Measurements from ENCODE around the gene ZNF641.

ZNF641 gene

GRCh38 chr12:48388938-48389337 is 38.2 kb upstream of the ZNF641 start:
- H3K4me3 ChIP-seq (ENCODE audit: low read length, poor library complexity, severe bottlenecking), result no peak overlapping the region
- no peaks in the 10 kb centered on the region for H3K4me1 ChIP-seq (ENCODE audit: insufficient read depth, low read length, poor library complexity, severe bottlenecking)
- H3K9me2 ChIP-seq (replicated peaks; ENCODE audit: low read depth, low read length), result no peaks in the 10 kb centered on the region
- H3K9ac ChIP-seq (ENCODE audit: low read depth, low read length, poor library complexity, severe bottlenecking), result no peak overlapping the region
- H3K79me2 ChIP-seq (ENCODE audit: insufficient read depth, low read length), result no peaks in the 10 kb centered on the region
- H3K27me3 ChIP-seq (ENCODE audit: insufficient read depth, low read length, poor library complexity, severe bottlenecking), result peaks cover 4% of the 10 kb centered on the region
- TF ChIP-seq CTCF (conservative IDR thresholded peaks at IDR 0.05; ENCODE audit: low read length) (no peak), EZH2phosphoT487 (IDR thresholded peaks at IDR 0.05; ENCODE audit: borderline replicate concordance) (no peak)
- H4K20me1 ChIP-seq (ENCODE audit: insufficient read depth, low read length, poor library complexity, severe bottlenecking), result no peaks in the 10 kb centered on the region
- no peak overlapping the region for H3K4me2 ChIP-seq (ENCODE audit: low read depth, low read length, poor library complexity, severe bottlenecking)
- H3K9me3 ChIP-seq (ENCODE audit: insufficient read depth, low read depth, low read length), result no peaks in the 10 kb centered on the region
- H3K36me3 ChIP-seq (ENCODE audit: insufficient read depth, low read length), result no peaks in the 10 kb centered on the region
- no peaks in the 10 kb centered on the region for H3F3A ChIP-seq (ENCODE audit: low read depth)
- no peak overlapping the region for H2AFZ ChIP-seq (ENCODE audit: low read length)

GRCh38 chr12:48388460-48388859 is 37.7 kb upstream of the ZNF641 start:
- no peak overlapping the region for H3K4me2 ChIP-seq (ENCODE audit: low read depth, low read length, poor library complexity, severe bottlenecking)
- H3K4me3 ChIP-seq (ENCODE audit: low read length, poor library complexity, severe bottlenecking), result no peak overlapping the region
- no peaks in the 10 kb centered on the region for H3K79me2 ChIP-seq (ENCODE audit: insufficient read depth, low read length)
- no peaks in the 10 kb centered on the region for H3K4me1 ChIP-seq (ENCODE audit: insufficient read depth, low read length, poor library complexity, severe bottlenecking)
- H3K9me3 ChIP-seq (ENCODE audit: insufficient read depth, low read depth, low read length), result no peaks in the 10 kb centered on the region
- H3K36me3 ChIP-seq (ENCODE audit: insufficient read depth, low read length), result no peaks in the 10 kb centered on the region
- H3F3A ChIP-seq (ENCODE audit: low read depth), result no peaks in the 10 kb centered on the region
- no peaks in the 10 kb centered on the region for H4K20me1 ChIP-seq (ENCODE audit: insufficient read depth, low read length, poor library complexity, severe bottlenecking)
- peaks cover 4% of the 10 kb centered on the region for H3K27me3 ChIP-seq (ENCODE audit: insufficient read depth, low read length, poor library complexity, severe bottlenecking)
- H3K9ac ChIP-seq (ENCODE audit: low read depth, low read length, poor library complexity, severe bottlenecking), result no peak overlapping the region
- H3K9me2 ChIP-seq (replicated peaks; ENCODE audit: low read depth, low read length), result no peaks in the 10 kb centered on the region
- no peak overlapping the region for H2AFZ ChIP-seq (ENCODE audit: low read length)
- TF ChIP-seq EZH2phosphoT487 (IDR thresholded peaks at IDR 0.05; ENCODE audit: borderline replicate concordance) (no peak), CTCF (conservative IDR thresholded peaks at IDR 0.05; ENCODE audit: low read length) (no peak)

GRCh38 chr12:48380596-48380995 is 29.9 kb upstream of the ZNF641 start:
- H3K4me1 ChIP-seq (ENCODE audit: insufficient read depth, low read length, poor library complexity, severe bottlenecking), result no peaks in the 10 kb centered on the region
- H3K27me3 ChIP-seq (ENCODE audit: insufficient read depth, low read length, poor library complexity, severe bottlenecking), result no peaks in the 10 kb centered on the region
- no peaks in the 10 kb centered on the region for H3K9me3 ChIP-seq (ENCODE audit: insufficient read depth, low read depth, low read length)
- H3K79me2 ChIP-seq (ENCODE audit: insufficient read depth, low read length), result no peaks in the 10 kb centered on the region
- H3K36me3 ChIP-seq (ENCODE audit: insufficient read depth, low read length), result no peaks in the 10 kb centered on the region
- no peaks in the 10 kb centered on the region for H3F3A ChIP-seq (ENCODE audit: low read depth)
- H3K4me2 ChIP-seq (ENCODE audit: low read depth, low read length, poor library complexity, severe bottlenecking), result no peak overlapping the region
- H3K9ac ChIP-seq (ENCODE audit: low read depth, low read length, poor library complexity, severe bottlenecking), result no peak overlapping the region
- no peak overlapping the region for H2AFZ ChIP-seq (ENCODE audit: low read length)
- no peak overlapping the region for H3K4me3 ChIP-seq (ENCODE audit: low read length, poor library complexity, severe bottlenecking)
- no peaks in the 10 kb centered on the region for H3K9me2 ChIP-seq (replicated peaks; ENCODE audit: low read depth, low read length)
- no peak for TF ChIP-seq EZH2phosphoT487 (IDR thresholded peaks at IDR 0.05; ENCODE audit: borderline replicate concordance)
- no peak for TF ChIP-seq CTCF (conservative IDR thresholded peaks at IDR 0.05; ENCODE audit: low read length)
- H4K20me1 ChIP-seq (ENCODE audit: insufficient read depth, low read length, poor library complexity, severe bottlenecking), result no peaks in the 10 kb centered on the region
